Measurements from ENCODE around the gene MAP1B.

DNA sequence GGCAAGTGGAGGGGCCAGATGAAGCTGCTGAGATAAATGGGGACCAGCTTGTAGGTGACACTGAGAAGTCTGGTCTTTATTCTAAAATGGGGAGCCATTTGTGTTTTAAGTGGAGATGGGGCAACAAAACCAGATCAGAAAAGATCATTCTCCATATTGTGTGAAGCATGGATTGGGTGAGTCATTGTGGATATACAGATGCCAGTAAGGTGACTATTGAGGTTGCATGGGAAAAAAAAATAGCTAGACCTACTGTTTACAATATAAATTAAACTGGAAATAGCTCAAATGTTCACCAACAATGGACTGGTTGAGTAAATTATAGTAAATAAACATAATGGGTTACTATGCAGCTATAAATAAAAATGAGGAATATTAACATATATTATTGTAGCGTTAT, 5.4 kb upstream of the MAP1B start:
- TF ChIP-seq, protein P1, sequence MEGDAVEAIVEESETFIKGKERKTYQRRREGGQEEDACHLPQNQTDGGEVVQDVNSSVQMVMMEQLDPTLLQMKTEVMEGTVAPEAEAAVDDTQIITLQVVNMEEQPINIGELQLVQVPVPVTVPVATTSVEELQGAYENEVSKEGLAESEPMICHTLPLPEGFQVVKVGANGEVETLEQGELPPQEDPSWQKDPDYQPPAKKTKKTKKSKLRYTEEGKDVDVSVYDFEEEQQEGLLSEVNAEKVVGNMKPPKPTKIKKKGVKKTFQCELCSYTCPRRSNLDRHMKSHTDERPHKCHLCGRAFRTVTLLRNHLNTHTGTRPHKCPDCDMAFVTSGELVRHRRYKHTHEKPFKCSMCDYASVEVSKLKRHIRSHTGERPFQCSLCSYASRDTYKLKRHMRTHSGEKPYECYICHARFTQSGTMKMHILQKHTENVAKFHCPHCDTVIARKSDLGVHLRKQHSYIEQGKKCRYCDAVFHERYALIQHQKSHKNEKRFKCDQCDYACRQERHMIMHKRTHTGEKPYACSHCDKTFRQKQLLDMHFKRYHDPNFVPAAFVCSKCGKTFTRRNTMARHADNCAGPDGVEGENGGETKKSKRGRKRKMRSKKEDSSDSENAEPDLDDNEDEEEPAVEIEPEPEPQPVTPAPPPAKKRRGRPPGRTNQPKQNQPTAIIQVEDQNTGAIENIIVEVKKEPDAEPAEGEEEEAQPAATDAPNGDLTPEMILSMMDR (optimal IDR thresholded peaks at IDR 0.05 in 1 of 3, IDR thresholded peaks at IDR 0.05 in 1 of 3, conservative IDR thresholded peaks at IDR 0.05 in 1 of 3; ENCODE audit: extremely low read depth in 1 of 3, insufficient read depth in 2 of 3, low read length in 3 of 3): no peak
- TF ChIP-seq EZH2 (IDR thresholded peaks at IDR 0.05; ENCODE audit: low read length): no peak
